ENCODE measurements around the gene CRADD.

CRADD gene

GRCh38 chr12:93720559-93720958 lies 43.4 kb downstream of the CRADD start:
- H3K4me3 ChIP-seq (replicated peaks; ENCODE audit: insufficient read depth, low read length): no peak overlapping the region
- no peaks in the 10 kb centered on the region for H3K27me3 ChIP-seq (ENCODE audit: insufficient read depth, poor library complexity, severe bottlenecking)
- no peak for DNase-seq (ENCODE audit: low read depth in 1 of 2, low spot score in 1 of 2)
- TF ChIP-seq REST (IDR thresholded peaks at IDR 0.05; ENCODE audit: insufficient replicate concordance, low read depth) (no peak), GABPA (IDR thresholded peaks at IDR 0.05; ENCODE audit: low read depth) (no peak), POLR2AphosphoS5 (IDR thresholded peaks at IDR 0.05; ENCODE audit: low read depth) (no peak), CTCF (IDR thresholded peaks at IDR 0.05; ENCODE audit: insufficient read depth, low read length) (no peak), SPI1 (IDR thresholded peaks at IDR 0.05; ENCODE audit: borderline replicate concordance, low read depth) (no peak)
- no peak overlapping the region for H3K27ac ChIP-seq (replicated peaks)

- DNase-seq (ENCODE audit: low read depth in 1 of 2, low spot score in 1 of 2): no peak
- Histone ChIP-seq H3K4me3 (replicated peaks; ENCODE audit: insufficient read depth, low read length) (no peak overlapping the region), H3K27ac (replicated peaks) (no peak overlapping the region), H3K27me3 (ENCODE audit: insufficient read depth, poor library complexity, severe bottlenecking) (no peaks in the 10 kb centered on the region)
- TF ChIP-seq GABPA (IDR thresholded peaks at IDR 0.05; ENCODE audit: low read depth) (no peak), POLR2AphosphoS5 (IDR thresholded peaks at IDR 0.05; ENCODE audit: low read depth) (no peak), CTCF (IDR thresholded peaks at IDR 0.05; ENCODE audit: insufficient read depth, low read length) (no peak), SPI1 (IDR thresholded peaks at IDR 0.05; ENCODE audit: borderline replicate concordance, low read depth) (no peak), REST (IDR thresholded peaks at IDR 0.05; ENCODE audit: insufficient replicate concordance, low read depth) (no peak)
Observed at GRCh38 chr12:93722179-93722578, 45.0 kb downstream of the CRADD start.

GRCh38 chr12:93722835-93723567 lies 45.8 kb downstream of the CRADD start:
- Histone ChIP-seq H3K4me3 (replicated peaks; ENCODE audit: insufficient read depth, low read length) (no peak overlapping the region), H3K27ac (replicated peaks) (no peak overlapping the region), H3K27me3 (ENCODE audit: insufficient read depth, poor library complexity, severe bottlenecking) (no peaks in the 10 kb centered on the region)
- no peak for DNase-seq (ENCODE audit: low read depth in 1 of 2, low spot score in 1 of 2)
- TF ChIP-seq POLR2AphosphoS5 (IDR thresholded peaks at IDR 0.05; ENCODE audit: low read depth) (no peak), SPI1 (IDR thresholded peaks at IDR 0.05; ENCODE audit: borderline replicate concordance, low read depth) (no peak), CTCF (IDR thresholded peaks at IDR 0.05; ENCODE audit: insufficient read depth, low read length) (no peak), REST (IDR thresholded peaks at IDR 0.05; ENCODE audit: insufficient replicate concordance, low read depth) (no peak), GABPA (IDR thresholded peaks at IDR 0.05; ENCODE audit: low read depth) (no peak)
